ENCODE results near the gene MYL6. TPM values are rescaled to one million over a fixed set of nuclear protein-coding genes. Genes with fewer than 3 reads are reported as not detected.

Gene MYL6
- total RNA-seq, 4 donors from 2014 or later, result 1,103 to 4,858 (median 2,577) TPM

DNA sequence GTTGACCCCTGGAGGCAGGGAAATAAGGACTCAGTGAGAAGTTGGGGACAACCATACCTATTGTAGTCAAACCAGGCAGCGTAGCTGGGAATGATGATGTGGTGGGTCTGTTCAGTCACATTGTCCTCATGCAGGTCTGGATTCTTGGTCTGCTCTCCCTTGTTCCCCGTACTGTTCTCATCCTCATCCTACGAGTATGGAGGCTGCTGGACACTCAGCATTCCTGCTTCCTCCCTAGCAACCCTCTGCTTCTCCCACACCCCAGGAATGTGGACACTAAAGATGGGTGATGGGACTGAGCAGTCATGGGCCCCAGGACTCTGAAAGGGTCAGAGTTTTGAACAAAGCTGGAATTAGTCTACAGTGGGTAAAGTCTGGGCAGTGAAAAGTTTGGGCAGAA lies 20.2 kb downstream of the MYL6 start:
- no peaks in the 10 kb centered on the region for H3K4me1 ChIP-seq
- H3K36me3 ChIP-seq, result no peaks in the 10 kb centered on the region
- no peaks in the 10 kb centered on the region for H3K9me3 ChIP-seq
- no peak overlapping the region for H3K27ac ChIP-seq
- H3K27me3 ChIP-seq, result no peaks in the 10 kb centered on the region
- DNase-seq, result no peak
- intact Hi-C loops (cut with DNase I; ENCODE audit: low total_unique reads), result no loop called here
- H3K4me3 ChIP-seq, result no peak overlapping the region
- TF ChIP-seq, protein P1, sequence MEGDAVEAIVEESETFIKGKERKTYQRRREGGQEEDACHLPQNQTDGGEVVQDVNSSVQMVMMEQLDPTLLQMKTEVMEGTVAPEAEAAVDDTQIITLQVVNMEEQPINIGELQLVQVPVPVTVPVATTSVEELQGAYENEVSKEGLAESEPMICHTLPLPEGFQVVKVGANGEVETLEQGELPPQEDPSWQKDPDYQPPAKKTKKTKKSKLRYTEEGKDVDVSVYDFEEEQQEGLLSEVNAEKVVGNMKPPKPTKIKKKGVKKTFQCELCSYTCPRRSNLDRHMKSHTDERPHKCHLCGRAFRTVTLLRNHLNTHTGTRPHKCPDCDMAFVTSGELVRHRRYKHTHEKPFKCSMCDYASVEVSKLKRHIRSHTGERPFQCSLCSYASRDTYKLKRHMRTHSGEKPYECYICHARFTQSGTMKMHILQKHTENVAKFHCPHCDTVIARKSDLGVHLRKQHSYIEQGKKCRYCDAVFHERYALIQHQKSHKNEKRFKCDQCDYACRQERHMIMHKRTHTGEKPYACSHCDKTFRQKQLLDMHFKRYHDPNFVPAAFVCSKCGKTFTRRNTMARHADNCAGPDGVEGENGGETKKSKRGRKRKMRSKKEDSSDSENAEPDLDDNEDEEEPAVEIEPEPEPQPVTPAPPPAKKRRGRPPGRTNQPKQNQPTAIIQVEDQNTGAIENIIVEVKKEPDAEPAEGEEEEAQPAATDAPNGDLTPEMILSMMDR (IDR thresholded peaks at IDR 0.05), result no peak
- TF ChIP-seq POLR2A (IDR thresholded peaks at IDR 0.05), result no peak

DNA sequence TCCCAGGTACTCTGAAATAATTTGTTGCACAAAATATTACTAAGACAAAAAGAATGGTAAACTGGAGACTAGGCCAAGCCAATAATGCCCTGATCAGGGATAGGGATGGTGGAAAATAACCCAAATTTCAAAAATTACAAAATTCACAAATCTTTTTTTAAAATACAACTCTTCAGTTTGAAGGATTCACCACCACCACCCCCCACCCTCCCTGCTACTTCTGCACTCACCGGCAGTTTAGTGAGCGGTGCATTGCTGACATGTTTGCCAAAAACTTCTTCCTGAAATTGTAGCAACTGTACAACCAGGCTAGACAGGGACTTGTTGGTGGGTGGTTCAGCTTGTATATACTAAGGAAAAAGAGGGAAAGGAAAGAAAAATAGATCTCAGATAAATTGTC lies 28.8 kb downstream of the MYL6 start:
- Histone ChIP-seq H3K27ac (no peak overlapping the region), H3K4me3 (no peak overlapping the region)
- intact Hi-C loops (cut with DNase I; ENCODE audit: low total_unique reads), result no loop called here

DNA sequence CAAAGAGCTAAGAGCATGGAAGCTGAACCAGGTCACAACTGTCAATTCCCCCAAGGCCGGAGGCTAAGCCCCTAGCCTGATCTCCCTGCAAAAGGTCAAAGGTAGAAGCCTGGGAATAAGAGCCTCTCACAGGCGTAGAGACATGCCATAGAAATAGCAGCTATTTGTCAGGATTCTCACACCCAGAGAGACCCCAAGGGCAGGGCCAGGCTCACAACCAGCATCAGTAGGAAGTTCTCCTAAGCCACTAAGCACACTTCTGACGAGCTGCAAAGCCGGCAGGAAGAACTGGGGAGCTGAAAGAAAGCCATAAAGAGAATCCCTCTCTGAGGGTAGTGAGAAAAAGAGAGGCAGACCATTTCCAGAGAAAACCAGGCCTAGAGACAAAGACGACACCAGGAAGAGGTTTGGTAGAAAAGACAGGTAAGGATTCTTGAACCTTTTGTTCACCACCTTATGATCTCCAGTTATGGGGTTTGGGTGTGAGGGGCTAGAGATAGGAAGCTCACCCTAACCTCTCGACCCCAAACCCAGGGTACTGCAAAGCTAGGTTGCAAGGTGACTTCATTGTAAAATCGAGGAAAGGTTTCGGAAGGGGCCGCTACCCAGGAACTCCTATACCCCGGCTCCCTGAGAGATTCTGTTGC lies 30.1 kb downstream of the MYL6 start:
- no peak for TF ChIP-seq POLR2A (IDR thresholded peaks at IDR 0.05)
- TF ChIP-seq, protein P1 (IDR thresholded peaks at IDR 0.05), result no peak
- Histone ChIP-seq H3K9me3 (no peaks in the 10 kb centered on the region), H3K27me3 (no peaks in the 10 kb centered on the region), H3K4me3 (peak overlapping the region; percentile 69 to 94), H3K36me3 (no peaks in the 10 kb centered on the region), H3K27ac (peak overlapping the region; percentile 98 to 99), H3K4me1 (no peaks in the 10 kb centered on the region)
- intact Hi-C loops (cut with DNase I; ENCODE audit: low total_unique reads), result no loop called here
- DNase-seq, result no peak

More for the DNA sequence above, 28.8 kb downstream of the MYL6 start:
- H3K9me3 ChIP-seq, result no peaks in the 10 kb centered on the region
- H3K4me1 ChIP-seq, result no peaks in the 10 kb centered on the region
- DNase-seq, result no peak
- no peaks in the 10 kb centered on the region for H3K27me3 ChIP-seq
- TF ChIP-seq POLR2A (IDR thresholded peaks at IDR 0.05), result no peak
- TF ChIP-seq, protein P1 (IDR thresholded peaks at IDR 0.05), result no peak
- H3K36me3 ChIP-seq, result no peaks in the 10 kb centered on the region

DNA sequence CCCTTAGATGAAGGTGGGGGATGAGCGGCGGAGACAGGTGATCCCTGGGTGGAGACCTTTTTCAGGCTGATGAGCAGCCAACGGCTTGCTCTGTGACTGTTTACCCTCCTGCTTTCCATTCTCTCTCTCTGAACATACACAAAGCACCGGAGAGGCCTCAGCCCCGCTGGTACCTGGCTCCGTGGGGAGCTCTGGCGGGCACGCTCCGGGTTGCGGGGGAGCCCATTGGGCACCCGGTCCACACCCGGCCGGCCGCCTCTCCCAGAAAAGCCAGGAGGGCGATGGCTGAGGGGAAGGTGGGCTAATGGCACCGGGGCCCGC lies 30.6 kb downstream of the MYL6 start:
- H3K36me3 ChIP-seq, result no peaks in the 10 kb centered on the region
- peak overlapping the region; percentile 69 to 94 for H3K4me3 ChIP-seq
- H3K9me3 ChIP-seq, result no peaks in the 10 kb centered on the region
- H3K27ac ChIP-seq, result peak overlapping the region; percentile 98 to 99
- no peaks in the 10 kb centered on the region for H3K4me1 ChIP-seq
- no peaks in the 10 kb centered on the region for H3K27me3 ChIP-seq
- no peak for DNase-seq
- intact Hi-C loops (cut with DNase I; ENCODE audit: low total_unique reads), result no loop called here
- TF ChIP-seq, protein P1 (IDR thresholded peaks at IDR 0.05), result no peak
- no peak for TF ChIP-seq POLR2A (IDR thresholded peaks at IDR 0.05)

DNA sequence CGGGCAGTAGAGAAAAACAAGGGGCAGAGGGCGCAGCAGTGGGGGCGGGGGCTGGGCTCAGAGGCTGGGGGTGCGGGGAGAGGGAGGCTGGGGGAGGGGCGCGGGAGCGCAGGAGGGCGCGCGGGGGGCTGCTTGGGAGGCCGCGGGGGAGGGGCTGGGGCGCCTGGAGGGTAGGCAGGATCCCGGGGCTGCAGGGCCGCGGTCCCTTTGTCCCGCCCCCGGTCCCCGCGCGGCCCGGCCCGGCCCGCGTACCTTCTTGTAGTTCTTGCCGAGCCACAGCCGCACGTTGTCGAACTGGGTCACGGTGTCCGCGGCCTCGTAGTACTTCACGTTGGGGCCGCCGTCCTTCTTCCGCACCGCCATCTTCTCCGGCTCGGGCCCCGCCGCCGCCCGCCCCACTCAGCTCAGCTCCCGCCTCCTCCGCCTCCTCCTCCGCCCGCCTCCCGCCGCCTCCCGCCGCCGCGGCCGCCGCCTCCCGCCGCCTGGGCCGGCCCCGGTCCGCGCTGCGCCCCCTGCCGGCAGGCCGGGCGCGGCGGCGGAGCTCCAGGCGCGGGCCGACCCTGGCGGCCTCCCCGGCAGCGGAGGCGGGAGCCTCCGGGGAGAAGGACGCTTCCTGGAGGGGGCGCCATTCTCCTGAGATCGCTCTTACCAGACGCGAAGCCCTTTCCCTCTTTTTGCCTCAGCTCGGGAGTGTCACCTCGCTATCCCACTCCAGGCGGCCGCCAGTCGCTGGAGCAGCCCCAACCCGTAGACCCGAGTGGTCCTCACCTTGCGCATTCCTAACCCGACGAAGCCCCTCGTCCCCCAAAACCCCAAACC lies 31.1 kb downstream of the MYL6 start, which contains the start of gene SMARCC2:
TSS of gene SMARCC2 (minus strand) at position 385 of the 819 bp plus-strand sequence. CDS start at position 363, 22 bp downstream.
- TF ChIP-seq POLR2A (IDR thresholded peaks at IDR 0.05), result peak; percentile 40 to 48
- TF ChIP-seq, protein P1 (IDR thresholded peaks at IDR 0.05), result peak; percentile 57 to 96 (median 89)
- Histone ChIP-seq H3K27me3 (no peaks in the 10 kb centered on the region), H3K36me3 (no peaks in the 10 kb centered on the region), H3K4me1 (no peaks in the 10 kb centered on the region), H3K4me3 (peak within 1 kb of the TSS; percentile 69 to 94), H3K27ac (peak within 1 kb of the TSS; percentile 98 to 99), H3K9me3 (no peaks in the 10 kb centered on the region)
- peak; percentile 90 to 91 for DNase-seq
- intact Hi-C loops (cut with DNase I; ENCODE audit: low total_unique reads), result no loop called here

Data from uterus (tissue), 4 donors.